Measurements from ENCODE around the gene GPT2.

The GPT2 gene

DNA sequence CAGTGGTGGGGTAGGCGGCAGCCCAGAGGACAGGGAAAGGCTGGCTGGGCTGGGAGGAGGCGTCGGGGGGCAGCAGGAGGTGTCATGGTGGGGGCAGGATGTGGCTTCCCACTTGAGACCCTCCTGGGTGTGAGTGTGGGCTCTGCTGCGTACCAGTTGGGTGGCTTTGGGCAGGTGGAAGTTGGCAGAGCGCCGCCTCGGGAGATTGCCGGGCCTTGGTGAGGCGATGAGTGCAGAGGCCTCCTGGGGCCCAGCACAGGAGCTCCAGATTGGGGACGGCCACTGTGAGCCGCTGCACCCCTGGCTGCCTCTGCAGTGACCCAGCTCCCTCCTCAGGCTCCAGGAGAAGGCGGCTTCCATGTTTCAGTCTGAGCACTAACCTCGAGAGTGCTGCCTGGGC is 13.8 kb downstream of the GPT2 start:
- DNase-seq (ENCODE audit: low read depth): no peak

DNA sequence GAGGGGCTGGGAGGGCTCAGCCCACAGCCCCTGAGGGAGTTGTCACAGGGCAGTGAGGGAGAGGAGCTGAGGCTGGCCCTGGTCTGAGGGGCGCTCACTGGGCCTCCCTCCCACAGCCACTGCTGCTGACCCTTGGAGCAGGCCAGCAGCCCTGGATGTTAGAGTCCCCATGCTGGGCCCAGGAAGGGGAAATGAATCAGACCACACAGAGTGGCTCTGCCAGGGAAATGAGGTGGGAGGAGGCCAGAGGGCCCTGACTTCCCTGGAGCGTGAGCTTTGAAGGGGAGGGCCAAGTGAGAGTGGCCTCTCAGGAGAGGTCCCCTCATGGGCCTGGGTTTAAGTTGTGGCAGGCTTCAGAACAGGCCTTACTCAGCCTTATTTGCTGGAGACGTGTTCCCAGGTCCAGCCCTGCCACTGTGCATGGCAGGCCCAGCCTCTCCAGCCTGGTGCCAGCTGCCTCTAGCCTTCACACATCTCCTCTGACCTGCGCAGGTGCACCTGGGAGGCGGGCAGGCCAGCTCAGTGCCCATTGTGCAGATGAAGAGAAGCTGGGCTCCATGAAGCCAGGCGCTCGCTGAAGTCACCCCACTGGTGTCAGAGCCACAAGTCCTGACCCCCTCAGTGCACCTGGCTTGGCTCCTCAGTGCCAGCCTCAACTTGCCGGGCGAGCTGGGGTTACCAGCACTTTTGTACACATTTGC is 15.4 kb downstream of the GPT2 start:
- DNase-seq (ENCODE audit: low read depth): peak; percentile 66

DNA sequence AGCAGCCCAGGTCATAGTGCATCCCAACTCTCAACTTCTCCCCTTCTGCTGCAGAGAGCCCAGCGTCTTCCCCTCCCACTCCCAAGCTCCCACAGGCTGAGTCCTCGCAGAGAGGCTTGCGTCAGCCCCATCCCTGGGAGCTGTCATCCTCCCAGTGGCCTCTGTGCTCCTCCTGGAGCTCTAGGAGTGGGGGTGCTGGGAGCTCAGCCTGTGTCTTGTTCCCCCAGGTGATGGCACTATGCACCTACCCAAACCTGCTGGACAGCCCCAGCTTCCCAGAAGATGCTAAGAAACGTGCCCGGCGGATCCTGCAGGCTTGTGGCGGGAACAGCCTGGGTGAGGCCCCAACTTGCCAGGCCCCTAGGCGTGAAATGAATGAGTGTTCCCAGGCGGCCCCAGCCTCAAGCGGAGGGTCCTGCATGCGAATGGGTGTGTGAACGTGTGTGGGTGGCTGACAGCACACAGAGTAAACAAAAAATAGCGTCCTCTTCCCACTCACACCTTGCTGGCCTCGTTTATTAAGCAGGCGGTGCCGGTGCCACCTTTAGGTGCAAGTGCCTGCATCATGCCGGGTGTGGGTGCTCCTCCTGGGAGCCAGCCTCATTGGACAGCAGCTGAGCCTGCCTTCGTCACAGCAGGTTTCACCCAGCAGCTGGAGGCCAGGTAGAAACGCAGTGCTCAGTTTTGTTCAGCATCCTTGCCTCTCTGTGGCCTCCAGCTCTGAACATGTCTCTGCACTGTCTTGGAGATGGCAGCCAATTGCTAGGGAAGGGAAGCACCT is 16.5 kb downstream of the GPT2 start:
- DNase-seq (ENCODE audit: low read depth): no peak

DNA sequence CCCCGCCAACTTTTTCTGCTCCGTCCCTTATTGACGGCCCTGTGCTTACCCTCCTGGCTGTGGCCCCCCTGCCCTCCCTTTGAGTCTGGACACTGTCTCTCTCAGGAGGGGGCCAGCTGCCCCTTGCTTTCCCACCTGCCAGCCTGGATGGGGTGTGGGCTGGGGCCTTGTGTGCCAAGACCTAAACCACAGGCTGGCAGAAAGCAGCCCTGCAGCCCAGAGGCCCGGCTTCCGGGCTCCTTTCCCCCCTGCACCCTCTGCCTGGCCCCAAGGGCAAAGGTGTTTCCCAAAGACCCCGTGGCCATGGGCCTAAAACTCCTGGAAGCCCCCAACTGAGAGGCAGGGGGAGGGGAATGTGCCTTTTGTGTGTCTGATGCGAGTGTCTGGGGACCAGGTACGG is 17.5 kb downstream of the GPT2 start:
- DNase-seq (ENCODE audit: low read depth): no peak

DNA sequence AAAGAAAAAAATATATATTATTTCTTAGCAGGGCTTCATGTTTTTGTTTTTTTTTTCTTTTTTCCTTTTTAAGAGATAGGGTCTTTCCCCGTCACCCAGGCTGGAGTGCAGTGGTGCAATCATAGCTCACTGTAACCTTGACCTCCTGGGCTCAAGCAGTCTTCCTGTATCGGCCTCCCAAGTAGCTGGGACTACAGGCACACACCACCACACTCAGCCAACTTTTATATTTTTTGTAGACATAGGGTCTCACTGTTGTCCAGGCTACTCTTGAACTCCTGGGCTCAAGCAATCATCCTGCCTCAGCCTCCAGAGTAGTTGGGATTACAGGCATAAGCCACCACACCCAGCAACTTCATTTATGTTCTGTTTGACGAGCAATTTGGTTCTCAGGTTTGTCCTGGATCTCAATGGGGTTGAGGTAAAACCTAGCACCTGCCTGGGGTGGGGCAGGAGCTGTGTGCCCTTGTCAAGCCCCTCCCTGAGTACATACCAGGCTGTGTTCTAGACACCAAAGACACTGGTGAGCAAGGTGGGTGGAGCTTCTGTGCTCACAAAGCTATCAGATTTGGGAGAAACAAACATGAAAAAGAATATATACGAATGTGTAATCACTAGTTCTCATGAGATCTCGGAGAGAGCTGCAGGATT is 19.2 kb downstream of the GPT2 start:
- no peak for DNase-seq (ENCODE audit: low read depth)

DNA sequence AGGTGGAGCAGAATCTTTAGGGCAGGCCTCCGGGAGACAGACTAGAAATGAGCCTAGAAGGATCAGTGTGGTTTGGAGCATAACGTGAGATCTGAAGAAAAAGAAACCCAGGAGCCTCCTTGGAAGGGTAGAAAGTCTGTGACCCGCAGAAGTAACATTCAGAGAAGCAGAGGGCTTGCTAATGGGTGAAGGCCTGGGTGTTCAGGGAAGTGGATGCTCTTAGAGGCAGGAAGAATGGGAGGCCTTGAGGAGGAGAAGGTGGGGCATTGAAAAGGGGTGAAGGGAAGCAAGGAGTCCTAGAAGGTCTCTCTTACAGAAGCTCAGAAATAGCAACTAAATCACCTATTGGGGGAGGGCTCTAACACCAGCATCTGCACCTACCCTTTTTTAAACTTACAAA is 20.3 kb downstream of the GPT2 start:
- no peak for DNase-seq (ENCODE audit: low read depth)

DNA sequence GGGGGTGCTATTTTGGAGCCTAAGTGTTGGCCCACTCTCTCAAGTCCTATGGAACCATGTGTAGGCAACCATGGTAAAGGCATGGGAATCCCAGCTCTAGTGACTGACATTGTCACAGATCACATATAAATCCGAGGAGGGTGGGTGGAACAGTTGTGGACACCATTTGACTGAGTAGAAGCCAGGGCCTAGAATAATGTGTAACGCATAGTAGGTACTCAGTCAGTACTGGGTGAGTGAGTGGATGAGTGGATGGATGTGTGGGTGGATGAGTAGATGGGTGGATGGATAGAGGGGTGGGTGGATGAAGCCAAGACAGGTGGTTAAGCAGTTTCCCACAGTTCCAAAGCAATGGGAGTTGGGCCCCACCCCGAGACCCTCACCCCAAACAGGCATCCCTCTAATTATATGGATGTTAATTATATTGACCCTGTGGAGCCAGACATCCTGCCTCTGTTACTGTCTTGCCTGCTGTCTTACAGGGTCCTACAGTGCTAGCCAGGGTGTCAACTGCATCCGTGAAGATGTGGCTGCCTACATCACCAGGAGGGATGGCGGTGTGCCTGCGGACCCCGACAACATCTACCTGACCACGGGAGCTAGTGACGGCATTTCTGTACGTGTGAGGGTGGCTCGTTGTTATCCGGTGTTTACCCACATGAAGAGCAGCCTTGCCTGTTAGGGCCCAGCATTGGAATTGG is 22.3 kb downstream of the GPT2 start:
- DNase-seq (ENCODE audit: low read depth): no peak

DNA sequence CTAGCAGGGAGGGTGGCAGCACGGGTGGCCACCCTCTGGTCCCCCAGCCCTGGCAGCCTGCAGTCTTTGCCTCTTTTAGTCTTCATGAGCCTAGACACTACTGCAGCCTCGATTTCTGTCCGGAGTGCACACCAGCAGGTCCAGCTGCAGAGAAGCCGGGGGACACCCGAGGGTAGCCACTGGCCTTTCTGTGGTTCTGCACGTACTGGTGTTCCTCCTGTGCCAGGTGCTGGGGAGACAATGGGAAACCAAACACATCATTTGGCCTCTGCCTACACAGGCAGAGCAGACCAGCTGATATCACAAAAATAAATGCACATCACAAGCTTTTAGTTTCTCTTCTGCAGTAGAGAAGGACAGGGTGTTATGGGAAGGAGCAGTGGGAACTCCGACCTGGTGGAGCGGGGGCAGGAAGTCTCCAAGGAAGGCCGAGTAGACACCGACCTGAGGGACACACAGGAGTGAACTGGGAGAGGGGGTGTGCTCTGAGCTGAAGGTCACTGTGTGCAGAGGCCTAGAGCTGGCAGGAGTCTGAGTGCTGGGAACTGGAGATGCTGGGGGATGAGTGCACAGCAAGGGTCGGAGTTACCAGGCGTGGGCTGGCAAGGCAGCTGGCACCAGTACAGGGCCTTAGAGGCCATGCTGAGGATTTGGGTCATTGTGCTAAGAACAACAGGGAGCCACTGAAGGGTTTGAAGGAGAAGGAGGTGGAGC is 23.1 kb downstream of the GPT2 start:
- DNase-seq (ENCODE audit: low read depth): no peak

DNA sequence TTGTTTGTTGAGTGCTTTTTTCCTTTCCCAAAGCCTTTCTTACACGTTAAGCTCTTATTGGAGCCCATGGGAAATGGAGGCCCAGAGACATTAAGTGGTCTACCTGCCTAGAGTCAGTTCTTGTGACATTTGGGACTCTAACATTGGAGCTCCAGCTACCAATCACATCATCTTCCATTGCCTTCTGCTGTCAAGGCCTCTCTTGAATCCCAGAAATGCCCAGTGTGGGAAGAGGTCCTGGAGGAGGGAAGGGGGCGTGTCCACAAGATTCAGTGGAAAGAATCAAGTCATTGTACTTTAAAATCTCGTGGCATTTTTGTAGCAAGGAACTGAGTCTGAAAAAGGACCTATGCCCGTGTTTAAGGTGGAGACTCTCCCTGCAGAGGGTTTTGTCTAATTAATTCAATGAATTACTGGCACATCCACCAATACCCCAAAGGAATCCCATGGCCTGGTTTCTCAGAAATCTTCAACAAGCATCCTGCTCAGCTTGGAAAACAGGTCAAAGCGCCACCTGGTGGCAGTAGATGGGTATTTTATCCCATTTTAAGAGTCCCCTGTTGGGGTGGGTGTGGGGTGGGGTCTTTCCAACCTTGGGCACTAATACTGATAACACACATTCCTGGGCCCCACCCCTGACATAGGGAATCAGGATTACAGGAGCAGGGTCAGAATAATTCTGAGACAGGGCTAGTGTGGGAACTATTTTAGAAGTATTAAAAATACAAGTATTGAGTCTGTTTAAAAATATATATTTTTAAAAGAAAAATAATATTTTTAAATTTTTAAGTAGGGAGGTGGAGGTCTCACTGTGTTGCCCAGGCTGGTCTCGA is 24.6 kb downstream of the GPT2 start:
- DNase-seq (ENCODE audit: low read depth): peak; percentile 79

DNA sequence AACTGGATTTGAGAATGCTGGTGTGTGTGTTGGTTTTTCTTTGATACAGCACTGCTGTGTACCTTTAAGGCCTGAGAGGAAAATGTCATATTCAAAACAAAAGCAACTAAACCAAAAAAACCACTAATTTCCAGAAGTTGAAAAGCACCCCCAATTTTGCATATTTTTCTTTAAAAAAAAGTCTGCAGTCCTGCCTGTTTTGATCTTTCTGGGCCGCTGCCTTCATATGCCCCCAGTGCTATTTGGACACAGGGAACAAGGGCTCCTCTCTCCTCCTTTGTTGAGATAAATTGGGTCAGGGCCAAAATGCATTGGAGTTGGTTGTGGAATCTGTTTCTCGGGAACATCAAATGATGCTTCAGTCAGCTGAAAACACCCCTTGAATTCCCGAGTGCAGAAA is 26.9 kb downstream of the GPT2 start:
- DNase-seq (ENCODE audit: low read depth): no peak

DNA sequence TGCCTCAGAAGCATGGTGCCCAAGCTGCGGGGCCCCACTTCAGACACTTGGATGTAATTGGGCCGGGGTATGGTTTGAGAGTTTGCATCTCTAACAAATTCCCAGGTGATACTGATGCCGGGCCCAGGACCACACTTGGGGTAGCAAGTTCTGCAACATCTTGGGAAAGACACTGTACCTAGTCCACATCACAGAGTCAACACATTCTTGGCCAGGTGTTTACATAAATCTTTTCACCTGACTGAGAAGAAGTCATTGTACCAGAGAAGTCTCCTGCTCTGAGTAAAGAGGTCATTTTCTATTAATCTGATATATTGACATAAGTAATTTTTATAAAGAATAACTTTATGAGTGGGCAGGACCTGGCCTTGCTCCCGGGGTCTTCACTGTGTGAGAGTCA is 27.5 kb downstream of the GPT2 start:
- no peak for DNase-seq (ENCODE audit: low read depth)

DNA sequence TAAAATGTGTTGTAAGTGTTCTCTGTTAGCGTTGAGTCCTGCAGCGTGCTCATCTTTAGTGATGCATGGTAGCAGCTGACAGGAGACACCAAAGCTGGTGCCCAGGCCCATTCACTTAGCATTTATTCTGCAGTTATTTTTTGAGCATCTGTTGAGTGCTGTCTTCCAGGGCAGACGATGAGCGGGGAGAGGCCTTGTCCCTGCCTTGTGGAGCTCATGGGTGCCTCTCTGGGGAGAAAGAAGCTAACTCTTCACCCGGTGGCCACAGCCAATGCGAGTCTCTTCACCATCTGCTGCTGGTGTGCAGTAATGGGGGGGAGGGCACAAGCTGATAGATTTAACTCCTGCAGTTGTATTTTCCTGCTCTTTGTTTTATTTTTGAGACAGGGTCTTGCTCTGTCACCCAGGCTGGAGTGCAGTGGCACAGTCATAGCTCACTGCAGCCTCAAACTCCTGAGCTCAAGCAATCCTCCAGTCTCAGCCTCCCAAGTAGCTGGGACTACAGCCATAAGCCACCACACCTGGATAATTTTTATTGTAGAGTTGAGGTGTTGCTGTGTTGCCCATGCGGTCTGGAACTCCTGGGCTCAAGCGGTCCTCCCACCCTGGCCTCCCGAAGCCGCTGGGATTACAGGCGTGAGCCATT is 30.5 kb downstream of the GPT2 start:
- no peak for DNase-seq (ENCODE audit: low read depth)

DNA sequence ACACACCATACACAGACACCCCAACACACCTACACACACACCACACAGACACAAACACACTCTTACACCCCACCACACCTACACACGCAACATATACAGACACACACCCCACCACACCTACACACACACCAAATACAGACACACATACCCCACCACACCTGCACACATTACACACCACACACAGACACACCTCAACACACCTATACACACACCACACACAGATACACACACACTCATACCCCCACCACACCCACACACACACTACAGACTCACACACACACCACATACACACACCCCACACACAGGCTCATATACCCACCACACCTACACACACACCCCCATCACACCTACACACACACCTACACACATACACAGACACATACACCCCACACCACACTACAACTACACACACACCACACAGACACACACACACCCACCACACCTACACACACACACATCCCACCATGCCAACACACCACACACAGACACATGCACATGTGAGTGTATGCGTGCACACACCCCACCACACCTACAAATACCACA is 31.4 kb downstream of the GPT2 start:
- DNase-seq (ENCODE audit: low read depth): no peak

DNA sequence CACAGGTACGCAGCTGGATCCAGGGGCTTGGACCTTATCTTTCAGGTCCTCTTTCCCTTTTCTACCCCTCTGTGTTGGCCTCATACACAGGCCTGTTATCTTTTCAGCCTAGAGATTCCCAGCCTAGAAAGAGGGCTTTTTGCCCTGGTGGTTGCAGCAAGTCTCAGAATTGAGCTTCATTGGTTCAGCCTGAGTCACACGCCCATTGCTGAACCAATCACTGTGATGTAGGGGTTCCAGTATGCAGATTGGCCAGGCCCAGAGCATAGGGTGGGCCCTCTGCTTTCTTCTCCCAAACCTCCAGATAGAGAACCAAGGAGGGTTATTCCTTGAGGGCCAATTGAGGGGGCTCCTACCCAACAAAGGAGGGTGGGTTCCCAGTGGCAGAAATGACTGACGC is 32.8 kb downstream of the GPT2 start:
- peak; percentile 40 for DNase-seq (ENCODE audit: low read depth)

DNA sequence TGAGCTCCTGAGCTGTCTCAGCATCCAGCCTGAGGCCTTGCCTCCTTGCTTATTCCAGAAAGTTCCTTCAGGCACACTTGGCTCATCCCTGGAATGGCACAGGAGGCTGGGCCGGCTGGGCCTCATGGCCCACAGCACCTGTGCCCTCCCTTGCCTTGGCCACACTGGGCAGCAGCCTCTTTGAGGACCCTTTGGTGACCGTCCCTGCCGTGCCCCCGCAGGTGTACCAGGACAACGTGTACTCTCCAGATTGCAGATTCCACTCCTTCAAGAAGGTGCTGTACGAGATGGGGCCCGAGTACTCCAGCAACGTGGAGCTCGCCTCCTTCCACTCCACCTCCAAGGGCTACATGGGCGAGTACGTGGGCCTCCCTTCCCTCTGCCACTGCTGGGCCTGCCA is 34.2 kb downstream of the GPT2 start:
- DNase-seq (ENCODE audit: low read depth): no peak

DNA sequence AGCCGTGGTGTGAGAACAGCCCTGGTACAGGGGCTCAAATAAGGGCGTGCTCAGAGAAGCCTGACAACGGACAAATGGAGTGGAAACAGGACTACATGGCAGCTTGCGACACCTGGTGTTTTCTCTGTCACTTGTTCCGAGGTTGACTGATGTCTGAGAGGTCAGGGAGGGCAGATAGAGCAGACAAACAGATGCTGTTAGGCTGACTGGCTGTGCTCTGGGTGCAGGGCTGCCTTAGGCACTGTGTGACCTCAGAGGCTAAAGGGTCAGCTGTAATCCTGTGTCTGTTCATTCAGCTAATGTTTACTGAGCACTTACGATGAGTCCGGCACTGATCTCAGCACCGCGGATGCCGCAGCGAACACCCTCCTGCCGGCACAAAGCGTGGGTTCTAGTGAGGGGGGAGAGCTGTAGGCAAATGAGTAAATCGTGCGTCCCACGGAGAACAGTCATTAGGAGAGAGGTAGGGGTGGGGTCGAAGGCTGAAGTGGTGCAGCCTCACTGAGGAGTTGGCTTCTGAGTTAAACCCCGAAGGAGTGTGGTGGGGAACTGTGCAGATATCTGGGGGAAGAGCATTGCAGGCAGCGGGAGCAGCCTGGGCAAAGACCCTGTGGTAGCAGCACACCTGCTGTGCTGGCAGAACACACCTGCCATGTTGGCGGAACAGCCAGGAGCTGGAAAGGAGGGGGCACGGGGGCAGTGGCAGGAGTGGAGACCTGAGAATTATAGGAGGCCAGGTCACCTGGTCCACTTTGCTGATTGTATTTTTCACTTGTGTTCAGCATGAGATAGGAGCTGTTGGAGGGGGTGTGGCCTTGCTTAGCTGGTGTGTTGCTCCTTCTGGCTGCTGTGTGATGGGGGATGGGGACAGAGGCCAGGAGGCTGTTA is 35.0 kb downstream of the GPT2 start:
- DNase-seq (ENCODE audit: low read depth): no peak

DNA sequence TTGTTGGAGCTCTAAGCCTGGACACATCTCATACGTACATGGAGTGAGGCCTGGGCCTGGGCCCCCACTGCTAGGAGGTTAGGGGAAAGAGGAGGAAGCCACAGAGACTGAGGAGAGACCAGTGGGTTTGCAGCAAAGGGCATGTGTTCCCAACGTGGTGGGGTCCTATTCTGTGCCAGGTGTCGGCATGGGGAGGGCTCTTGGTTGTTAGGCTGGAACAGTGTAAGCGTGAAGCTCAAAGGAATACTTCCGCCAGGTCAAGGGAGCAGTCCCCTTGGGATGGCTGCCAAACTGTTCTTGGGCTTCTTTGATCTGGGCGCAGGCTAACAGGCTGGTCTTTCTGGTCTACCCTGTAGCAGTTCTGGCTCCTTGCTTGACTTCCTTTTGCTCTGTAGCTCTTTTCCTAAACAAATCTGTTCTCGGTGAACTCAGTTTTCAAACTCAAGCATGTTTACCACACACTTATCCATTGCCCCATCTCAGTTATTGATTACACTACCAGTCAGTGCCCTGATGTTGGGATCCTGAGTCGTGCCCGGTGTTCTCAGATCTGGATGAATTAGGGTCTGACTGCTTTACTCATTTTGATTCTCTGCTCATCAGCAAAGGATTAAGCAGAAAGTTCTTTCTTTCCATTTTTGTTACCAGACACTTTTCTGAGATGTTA is 36.4 kb downstream of the GPT2 start:
- DNase-seq (ENCODE audit: low read depth): no peak

DNA sequence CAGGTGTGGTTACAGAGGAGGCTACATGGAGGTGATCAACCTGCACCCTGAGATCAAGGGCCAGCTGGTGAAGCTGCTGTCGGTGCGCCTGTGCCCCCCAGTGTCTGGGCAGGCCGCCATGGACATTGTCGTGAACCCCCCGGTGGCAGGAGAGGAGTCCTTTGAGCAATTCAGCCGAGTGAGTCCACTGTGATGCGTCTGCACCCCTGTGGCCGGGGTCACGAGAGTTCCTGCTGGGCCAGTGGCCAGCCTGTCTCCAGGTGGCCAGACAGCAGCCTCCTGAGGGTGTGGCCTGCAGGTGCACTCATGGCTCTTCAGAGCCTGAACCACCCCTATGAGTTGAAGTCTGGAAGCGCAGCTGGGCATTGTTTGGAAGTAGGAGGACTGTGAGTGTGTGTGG is 38.1 kb downstream of the GPT2 start:
- no peak for DNase-seq (ENCODE audit: low read depth)

All from ELR (cell line).